WERI-Rb-1 (cell line): ENCODE data around the gene CSF1R.

Experiments used
- DNase-seq: peaks from one replicate; pipeline ENCODE4 v3.0.0-alpha.2; 2020
- H3K27ac ChIP-seq: fragments of 250-450 bp; sonication (Bioruptor Pico); 2 replicates; pipeline ENCODE4 v1.5.1; 2020; ENCODE audit warnings: mild to moderate bottlenecking, moderate library complexity
- H3K27me3 ChIP-seq: fragments of 250-450 bp; sonication (Bioruptor Pico); 2 replicates; pipeline ENCODE4 v1.5.1; 2021; ENCODE audit warnings: mild to moderate bottlenecking, low read depth, moderate library complexity; ENCODE audit not compliant: insufficient read depth, severe bottlenecking
- H3K36me3 ChIP-seq: fragments of 250-450 bp; sonication (Bioruptor Pico); 2 replicates; pipeline ENCODE4 v1.5.1; 2020; ENCODE audit warnings: mild to moderate bottlenecking, moderate library complexity
- H3K4me3 ChIP-seq: 2 replicates; pipeline ENCODE4 v1.5.1; 2011; ENCODE audit warnings: low read depth, mild to moderate bottlenecking, control low read depth, low read length
- H3K9me3 ChIP-seq: fragments of 250-450 bp; sonication (Bioruptor Pico); 2 replicates; pipeline ENCODE4 v1.5.1; 2021; ENCODE audit warnings: mild to moderate bottlenecking, moderate library complexity; ENCODE audit not compliant: severe bottlenecking
- CTCF ChIP-seq: IDR thresholded peaks from 2 replicates; pipeline ENCODE4 v1.5.1; 2011; ENCODE audit warnings: low read depth, mild to moderate bottlenecking, control low read depth, inconsistent platforms, low read length

CSF1R gene

GRCh38 chr5:150073677-150074076 is 12.7 kb downstream of the CSF1R start:
- no peak overlapping the region for H3K27ac ChIP-seq
- no peak for TF ChIP-seq CTCF
- no peak overlapping the region for H3K4me3 ChIP-seq
- DNase-seq = no peak
- H3K9me3 ChIP-seq = no peaks in the 10 kb centered on the region
- no peaks in the 10 kb centered on the region for H3K36me3 ChIP-seq
- no peaks in the 10 kb centered on the region for H3K27me3 ChIP-seq

DNA sequence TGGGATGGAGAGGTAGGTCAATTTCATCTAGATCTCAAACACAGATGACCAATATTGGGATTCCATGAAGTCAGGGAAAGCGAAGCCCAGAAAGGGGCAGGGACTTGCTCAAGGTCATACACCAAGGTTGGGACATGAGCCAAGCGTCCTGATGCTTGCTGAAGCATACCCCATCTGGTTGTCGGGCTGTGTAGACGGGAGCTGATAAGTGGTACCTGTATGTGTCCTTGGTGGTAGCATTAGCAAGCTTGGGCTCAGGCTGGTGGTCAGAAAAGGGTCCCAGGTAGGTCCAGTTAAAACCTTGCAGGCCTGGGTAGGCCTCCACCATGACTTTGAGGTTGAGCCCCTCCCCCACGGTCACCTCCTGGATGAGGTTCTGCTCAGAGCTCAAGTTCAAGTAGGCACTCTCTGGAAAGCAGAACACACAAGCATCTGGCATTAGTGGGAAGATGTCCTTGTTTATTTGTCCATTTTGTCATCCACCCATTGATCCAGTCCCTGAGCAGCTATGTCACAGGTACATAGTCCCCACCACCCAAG is 13.2 kb downstream of the CSF1R start:
- H3K27ac ChIP-seq = no peak overlapping the region
- H3K4me3 ChIP-seq = no peak overlapping the region
- TF ChIP-seq CTCF = no peak
- DNase-seq = no peak
- H3K9me3 ChIP-seq = no peaks in the 10 kb centered on the region
- H3K36me3 ChIP-seq = no peaks in the 10 kb centered on the region
- no peaks in the 10 kb centered on the region for H3K27me3 ChIP-seq

GRCh38 chr5:150070821-150071220 is 15.5 kb downstream of the CSF1R start:
- no peak for DNase-seq
- TF ChIP-seq CTCF = no peak
- H3K27ac ChIP-seq = no peak overlapping the region

DNA sequence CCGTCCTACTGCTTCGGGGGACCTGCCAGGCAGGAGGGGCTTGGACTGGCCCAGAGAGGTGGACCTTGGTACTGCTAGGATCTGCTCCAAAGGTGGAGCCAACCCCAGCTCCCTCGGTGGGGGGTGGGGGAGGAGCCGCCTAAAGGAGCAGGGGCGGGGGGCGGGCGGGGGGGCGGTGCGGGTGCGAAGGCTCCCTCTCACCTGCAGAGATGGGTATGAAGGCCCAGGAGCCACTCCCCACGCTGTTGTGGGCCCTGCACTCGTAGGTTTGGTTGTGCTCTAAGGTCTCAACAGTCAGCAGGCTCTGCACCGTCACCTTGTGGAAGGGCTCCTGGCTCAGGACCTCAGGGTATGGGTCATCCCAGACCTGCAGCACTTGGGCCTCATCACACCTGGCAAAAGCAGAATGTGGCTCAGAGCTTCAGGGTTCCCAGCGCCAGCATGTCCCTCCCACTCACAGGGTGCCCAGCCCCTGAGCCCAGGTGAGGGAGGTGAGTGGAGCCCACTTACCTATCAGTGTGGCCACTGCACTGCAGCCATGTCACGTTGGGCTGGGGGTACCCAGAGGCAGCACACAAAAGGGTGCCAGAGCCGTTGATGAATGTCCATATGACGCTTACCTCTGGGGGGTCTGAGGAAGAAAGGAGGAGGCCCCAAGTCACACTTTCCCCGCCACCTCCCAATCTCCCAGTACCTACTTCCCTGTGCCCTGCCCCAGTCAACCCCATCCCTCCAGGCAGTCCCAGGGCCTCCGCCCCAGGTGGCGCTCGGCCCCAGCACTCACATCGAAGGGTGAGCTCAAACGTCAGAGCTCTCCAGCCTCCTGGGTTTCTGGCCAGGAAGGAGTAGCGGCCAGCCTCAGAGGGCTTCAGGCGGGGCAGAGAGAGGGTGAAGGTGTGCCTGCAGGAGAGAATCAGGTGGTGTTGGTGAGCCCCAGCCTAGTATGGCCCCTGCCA is 16.4 kb downstream of the CSF1R start:
- no peak for DNase-seq
- TF ChIP-seq CTCF = no peak
- Histone ChIP-seq H3K27ac (no peak overlapping the region), H3K9me3 (no peaks in the 10 kb centered on the region), H3K36me3 (no peaks in the 10 kb centered on the region), H3K27me3 (no peaks in the 10 kb centered on the region), H3K4me3 (no peak overlapping the region)

More at GRCh38 chr5:150070821-150071220, 15.5 kb downstream of the CSF1R start:
- H3K9me3 ChIP-seq = no peaks in the 10 kb centered on the region
- no peaks in the 10 kb centered on the region for H3K36me3 ChIP-seq
- H3K27me3 ChIP-seq = no peaks in the 10 kb centered on the region
- H3K4me3 ChIP-seq = no peak overlapping the region

GRCh38 chr5:150068961-150069645 is 17.3 kb downstream of the CSF1R start:
- no peaks in the 10 kb centered on the region for H3K27me3 ChIP-seq
- H3K4me3 ChIP-seq = no peak overlapping the region
- 0 out of 2 replicates have a peak overlapping the region, but pooled peaks have one; percentile 12 for H3K27ac ChIP-seq
- no peaks in the 10 kb centered on the region for H3K9me3 ChIP-seq
- DNase-seq = no peak
- H3K36me3 ChIP-seq = no peaks in the 10 kb centered on the region
- TF ChIP-seq CTCF = no peak
